GM18867 (cell line): ENCODE measurements around the gene ANAPC10.
"Not testable (repeated sequence)": the region's sequence is repeated elsewhere in the genome, so short reads cannot be mapped to it uniquely, and the experiment has no call there.

Source experiments
- ATAC-seq: cut with Tn5 transposase; IDR thresholded peaks from one replicate; pipeline ENCODE4 v1.9.1; 2021; ENCODE audit warnings: mild to moderate bottlenecking, moderate library complexity; ENCODE audit not compliant: unreplicated experiment

The ANAPC10 gene

DNA sequence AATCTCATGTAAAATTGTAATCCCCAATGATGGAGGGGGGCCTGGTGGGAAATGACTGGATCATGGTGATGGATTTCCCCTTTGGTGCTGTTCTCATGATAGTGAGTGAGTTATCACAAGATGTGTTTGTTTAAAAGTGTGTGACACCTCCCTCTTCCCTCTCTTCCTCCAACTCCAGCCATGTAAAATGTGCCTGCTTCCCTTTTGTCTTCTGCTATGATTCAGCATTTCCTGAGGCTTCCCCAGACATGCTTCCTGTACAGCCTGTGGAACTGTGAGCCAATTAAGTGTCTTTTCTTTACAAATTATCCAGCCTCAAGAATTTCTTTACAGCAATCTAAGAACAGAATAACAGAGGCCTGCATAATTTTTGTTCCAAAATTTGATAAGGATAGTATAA lies 85.2 kb downstream of the ANAPC10 start:
- ATAC-seq, result no peak

DNA sequence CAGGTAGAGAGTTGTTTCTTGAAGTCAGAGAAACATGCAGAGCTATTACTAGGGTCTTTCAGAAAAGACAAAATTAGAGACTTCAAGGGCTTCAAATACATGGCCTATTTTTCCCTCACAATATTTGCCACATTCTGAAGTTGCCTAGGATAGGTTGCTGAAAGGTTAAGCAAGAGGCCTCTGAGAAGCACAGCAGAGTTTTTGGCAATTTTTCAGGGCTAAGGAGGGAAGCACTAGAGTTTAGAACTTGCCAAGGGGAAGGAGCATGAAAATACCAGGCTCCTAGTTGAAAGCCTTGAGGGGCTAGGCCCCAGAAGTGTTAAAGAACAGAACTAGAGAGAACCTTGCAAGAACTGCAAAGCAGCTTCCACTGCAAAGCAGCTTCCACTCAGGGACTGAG lies 86.4 kb downstream of the ANAPC10 start:
- no peak for ATAC-seq

DNA sequence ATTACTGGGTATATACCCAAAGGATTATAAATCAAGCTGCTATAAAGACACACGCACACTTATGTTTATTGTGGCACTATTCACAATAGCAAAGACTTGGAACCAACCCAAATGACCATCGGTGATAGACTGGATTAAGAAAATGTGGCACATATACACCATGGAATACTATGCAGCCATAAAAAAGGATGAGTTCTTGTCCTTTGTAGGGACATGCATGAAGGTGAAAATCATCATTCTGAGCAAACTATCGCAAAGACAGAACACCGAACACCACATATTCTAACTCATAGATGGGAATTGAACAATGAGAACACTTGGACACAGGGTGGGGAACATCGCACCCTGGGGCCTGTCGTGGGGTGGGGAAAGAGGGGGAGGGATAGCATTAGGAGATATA lies 87.7 kb downstream of the ANAPC10 start:
- ATAC-seq, result not testable (repeated sequence)

DNA sequence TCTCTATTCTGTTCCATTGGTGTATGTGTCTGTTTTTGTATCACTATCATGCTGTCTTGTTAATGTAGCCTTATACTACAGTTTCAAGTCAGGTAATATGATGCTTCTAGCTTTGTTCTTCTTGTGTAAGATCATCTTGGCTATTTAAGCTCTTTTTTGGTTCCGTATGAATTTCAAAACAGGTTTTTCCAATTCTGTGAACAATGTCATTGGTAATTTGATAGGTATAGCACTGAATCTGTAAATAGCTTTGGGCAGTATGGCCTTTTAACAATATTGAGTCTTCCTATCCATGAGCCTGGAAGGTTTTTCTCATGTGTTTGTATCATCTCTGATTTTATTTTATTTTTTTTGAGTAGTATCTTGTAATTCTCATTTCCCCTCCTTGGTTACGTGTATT lies 94.3 kb downstream of the ANAPC10 start:
- no peak for ATAC-seq

DNA sequence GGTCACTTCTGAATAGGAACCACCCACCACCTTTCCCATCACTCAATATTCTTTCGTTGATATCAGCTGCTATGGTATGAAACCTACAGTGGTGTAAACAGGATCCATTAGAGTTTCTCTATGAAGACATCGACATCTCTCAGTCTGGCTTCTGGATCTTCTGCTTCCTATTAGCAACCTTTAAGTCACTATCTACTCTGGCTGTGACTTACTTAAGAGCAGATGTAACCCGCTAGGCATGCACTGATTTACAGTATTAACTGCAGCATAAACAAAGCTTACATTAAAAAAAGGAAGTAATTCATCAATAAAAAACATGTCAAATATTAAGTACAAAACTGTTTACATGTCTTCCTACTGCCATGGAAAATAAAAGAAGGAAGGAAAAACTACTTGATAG lies 96.4 kb downstream of the ANAPC10 start:
- ATAC-seq, result no peak

DNA sequence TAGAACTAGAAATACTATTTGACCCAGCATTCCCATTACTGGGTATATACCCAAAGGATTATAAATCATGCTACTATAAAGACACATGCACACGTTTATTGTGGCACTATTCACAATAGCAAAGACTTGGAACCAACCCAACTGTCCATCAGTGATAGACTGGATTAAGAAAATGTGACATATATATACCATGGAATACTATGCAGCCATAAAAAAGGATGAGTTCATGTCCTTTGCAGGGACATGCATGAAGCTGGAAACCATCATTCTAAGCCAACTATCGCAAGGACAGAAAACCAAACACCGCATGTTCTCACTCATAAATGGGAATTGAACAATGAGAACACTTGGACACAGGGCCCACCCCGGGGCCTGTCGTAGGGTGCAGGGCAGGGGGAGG lies 97.3 kb downstream of the ANAPC10 start:
- ATAC-seq, result not testable (repeated sequence)

DNA sequence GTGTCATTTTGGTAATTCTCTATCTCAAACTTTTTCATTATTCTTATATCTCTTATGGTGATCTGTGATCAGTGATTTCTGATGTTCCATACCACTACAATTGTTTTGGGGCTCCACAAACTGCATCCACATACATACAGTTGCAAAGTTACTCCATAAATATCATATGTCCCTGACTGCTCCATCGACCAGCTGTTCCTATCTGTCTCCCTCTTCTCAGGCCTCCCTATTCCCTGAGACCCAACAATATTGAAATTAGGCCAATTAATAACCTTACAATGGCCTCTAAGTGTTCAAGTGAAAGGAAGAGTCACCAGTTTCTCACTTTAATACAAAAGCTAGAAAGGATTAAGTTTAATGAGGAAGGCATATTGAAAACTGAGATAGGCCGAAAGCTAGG lies 108.7 kb downstream of the ANAPC10 start:
- no peak for ATAC-seq

DNA sequence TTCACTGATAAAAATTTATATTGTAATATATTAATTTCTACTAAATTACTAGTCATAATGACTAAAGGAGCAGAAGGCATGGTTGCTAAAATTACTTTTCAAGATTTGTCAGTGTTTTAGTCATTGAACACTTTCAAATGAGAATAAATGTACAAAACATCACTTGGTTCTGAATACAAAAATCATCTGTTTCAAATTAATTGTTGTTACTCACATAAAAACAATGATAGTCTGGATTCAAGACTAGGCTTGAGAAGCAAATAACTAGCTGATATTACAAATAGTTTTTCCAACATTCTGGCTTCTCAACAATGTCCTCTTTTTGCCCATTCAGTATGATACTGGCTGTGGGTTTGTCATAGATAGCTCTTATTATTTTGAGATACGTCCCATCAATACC lies 112.5 kb downstream of the ANAPC10 start:
- no peak for ATAC-seq

DNA sequence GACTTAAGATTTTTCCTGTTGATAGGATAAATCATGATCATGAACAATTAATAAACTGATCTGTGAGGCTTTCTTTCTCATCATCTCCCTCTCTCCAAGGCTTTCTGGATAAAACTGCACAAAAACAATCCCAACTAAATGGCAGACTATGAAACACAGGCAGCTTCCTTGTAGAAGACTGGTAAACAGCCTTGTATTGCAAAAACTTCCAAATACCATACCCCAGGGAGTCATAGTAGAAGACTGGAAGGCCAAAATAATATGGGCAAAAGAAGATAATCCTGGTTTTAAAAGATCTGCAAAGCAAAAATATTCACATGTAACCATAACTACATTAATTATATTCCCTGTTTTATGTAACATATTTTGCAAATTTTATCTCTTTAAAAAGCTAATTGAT lies 113.0 kb downstream of the ANAPC10 start:
- ATAC-seq, result no peak

DNA sequence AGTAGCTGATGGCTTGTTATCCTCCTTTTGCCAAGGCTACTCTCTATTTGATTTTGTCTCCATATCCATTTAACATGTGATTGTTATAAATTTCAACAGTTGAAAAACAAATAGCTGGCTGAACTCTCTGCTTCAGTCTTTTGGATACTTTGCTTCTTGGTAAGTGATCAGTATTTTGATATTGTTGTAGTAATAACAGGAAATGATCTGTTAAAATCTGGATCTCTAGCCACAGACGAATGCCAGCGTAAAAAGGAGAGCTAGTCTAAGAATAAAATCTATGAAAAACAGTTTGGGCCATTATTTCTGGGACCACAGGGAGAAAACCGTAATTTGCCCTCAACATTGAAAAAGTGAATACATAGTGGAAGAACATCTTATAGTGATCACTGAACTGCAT lies 113.8 kb downstream of the ANAPC10 start:
- ATAC-seq, result no peak

DNA sequence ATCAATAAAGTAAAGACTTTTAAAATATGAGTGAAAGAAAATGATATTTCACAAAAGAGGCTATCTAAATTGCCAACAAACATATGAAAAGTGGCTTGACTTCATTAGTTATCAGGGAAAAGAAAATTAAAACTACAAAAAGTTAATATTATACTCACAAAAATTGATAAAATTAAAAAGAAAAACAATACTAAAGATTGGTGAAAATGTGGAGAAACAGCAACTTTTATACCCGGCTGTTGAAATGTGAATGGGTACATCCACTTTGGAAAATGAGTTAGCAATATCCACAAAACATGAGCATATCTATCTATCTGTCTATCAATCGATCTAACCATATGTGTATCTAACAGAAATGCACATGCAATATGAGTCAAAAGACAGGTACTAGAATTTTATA lies 122.3 kb downstream of the ANAPC10 start:
- ATAC-seq, result no peak

DNA sequence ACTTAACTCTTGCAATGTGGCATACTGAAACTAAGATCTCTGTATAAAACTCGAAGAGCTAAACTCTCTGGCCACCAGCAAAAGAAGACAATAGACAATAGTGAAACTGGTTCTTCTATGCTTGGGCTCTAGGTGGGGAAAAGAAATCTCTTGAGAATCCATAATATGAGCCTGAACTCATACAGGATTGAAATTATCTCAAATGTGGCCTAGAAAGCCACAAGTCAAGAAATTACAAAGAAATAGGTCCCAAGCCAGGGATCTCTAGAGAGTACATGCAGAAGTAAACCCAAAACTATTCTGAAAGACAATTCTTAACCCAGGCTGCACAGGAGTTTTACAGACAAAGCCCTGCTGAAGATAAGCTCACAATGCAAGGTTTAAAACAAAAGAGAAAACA lies 127.4 kb downstream of the ANAPC10 start:
- ATAC-seq, result peak; percentile 64

DNA sequence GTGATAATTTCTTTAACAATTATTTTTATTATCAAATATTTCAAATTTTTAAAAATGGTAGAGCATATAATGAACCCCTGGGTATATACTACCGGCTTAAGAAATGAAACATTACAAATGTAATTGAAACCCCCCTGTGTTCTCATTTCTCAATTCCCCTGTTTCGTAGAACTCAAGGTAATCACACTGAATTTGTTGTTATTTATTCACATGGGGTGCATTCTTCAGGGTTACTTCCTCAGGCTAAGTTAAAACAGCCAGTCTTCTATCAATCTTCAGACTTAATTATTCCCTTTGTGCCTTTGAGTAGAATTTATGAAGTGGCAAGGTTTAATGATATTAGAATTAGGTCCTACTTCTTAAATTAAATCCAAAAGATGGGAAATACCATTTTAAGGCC lies 128.2 kb downstream of the ANAPC10 start:
- no peak for ATAC-seq

DNA sequence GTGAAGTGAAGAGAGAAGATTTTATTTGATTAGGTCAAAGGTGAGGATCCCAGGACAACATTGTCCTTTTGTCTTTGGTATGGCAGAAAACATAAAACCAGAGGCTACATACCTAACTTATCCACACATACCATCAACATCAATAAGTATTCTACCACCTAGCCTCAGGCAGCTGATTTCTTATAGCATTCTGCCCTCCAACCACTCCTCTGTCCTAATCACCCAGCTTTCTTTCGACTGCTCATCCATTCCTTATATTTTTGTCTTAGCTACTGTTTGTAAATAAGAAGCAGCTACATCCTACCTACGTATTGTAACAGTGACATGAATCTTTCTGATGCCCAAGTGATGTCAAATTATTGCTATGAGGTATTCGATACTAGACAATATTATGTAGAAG lies 129.4 kb downstream of the ANAPC10 start:
- ATAC-seq, result no peak

DNA sequence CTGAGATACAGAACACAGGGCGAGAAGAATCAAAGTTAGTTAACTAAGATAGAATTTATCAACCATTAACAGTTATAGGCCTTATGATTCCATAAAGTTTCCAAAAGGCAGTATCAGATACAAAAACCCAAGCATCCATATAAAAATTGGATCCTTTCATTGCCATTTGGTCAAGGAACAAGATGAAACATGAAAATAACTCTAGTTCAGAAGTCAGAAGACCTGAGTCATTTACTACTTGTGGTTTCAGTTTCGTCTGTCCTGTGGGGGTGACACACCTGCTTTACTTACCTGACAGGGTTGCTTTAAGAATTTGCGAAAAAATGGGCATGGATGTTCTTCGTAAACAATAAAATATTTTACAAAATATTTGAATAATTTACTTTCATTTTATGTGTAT lies 130.8 kb downstream of the ANAPC10 start:
- peak; percentile 79 for ATAC-seq

DNA sequence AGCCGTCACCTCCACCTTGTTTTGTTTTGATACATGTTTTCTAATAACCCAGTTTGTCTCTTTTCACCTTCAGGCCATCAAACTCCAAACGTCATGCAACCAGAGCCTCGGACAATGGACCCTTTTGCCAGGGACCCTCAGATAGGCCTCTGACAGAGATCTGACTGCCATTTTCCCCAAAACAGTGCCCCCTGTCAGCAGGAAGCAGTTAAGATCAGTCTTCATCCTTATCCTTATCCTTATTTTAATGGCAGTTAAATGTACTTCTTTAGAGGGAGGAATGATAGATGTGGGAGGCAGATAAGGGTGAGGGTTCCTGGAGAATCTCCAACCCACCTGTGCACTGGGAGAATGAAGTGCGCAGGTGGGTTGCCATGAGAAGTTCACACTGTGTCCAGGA lies 135.7 kb downstream of the ANAPC10 start:
- no peak for ATAC-seq

DNA sequence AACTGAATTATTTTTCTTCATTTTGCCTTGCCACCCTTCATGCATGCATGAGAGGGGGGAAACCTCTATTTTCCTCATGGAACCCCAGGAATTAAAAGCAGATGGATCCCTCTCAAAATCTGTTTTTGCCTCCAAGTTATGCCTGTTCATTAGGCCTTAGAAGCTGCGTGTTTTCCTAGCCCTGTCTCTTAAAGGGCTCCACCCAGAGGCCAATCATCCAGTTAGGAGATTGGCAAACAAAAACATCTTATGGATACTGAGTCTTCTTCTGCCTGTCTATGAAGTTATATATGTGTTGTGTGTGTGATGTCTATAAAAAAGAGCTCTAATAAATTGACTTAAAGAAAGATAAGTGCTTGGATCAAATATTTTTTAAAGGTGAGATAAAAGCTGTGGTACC lies 142.9 kb downstream of the ANAPC10 start:
- ATAC-seq, result no peak

DNA sequence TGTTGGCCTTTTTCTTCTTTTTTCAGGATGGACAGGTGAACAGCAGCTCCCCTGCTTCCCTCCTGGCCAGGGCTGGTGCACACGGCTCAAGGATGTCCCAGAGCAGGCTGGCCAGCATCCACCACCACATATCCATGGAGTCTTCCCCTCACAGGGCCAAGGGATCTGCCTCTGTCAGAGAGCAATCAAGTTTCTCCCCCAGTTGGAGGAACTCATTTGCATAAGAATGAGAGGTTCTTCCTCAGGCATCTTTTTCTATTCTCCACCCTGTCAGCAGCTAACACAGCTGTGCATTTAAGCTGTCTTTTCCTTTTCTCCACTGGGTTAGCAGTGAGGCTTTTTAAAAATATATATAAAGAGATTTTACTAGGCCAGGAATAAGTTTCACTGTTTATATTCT lies 143.8 kb downstream of the ANAPC10 start:
- ATAC-seq, result no peak

DNA sequence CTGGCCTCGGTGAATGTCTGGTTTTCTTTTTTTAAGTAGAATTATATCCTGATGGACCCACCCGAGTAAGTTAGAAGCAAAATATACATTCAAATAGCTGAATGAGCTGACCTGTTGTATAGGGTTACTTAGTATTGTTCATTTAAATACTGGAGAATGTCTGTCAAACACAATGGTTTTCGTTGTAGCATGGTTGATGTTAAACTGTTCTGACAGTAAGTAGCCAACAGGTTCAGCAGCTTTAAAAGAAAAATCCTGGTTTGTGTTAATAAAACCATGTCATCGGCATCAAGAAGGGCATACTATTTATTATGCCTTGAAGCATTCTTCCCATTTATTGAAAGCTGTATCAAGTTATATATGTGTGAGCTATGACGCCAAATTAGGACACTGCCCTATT lies 149.6 kb downstream of the ANAPC10 start:
- no peak for ATAC-seq

DNA sequence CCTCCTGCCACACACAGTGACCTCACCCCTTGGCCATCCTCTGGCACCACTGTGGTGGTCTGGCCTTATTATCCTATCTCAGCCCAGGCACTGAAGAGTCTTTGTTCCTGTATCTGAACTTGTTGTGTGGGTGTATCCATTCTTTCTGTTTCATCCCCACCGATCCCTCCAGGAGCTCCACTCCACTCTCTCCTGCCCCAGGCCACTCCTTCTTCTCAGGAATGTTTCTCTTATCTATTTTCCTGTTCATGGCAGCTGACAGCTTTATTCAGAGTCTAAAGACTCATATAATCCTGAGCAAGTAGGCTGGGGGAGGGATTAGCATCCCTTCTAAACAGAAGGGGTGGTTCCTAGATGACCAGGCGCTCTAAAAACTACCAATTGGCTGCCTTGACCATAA lies 150.0 kb downstream of the ANAPC10 start:
- ATAC-seq, result no peak
